Measurements from ENCODE around the gene GOLGA6B.
"Not testable (repeated sequence)": the region's sequence is repeated elsewhere in the genome, so short reads cannot be mapped to it uniquely, and the experiment has no call there.

GOLGA6B gene

GRCh38 chr15:72665706-72666105, 11.2 kb downstream of the GOLGA6B start:
- not testable (repeated sequence) for DNase-seq

GRCh38 chr15:72669803-72670202, 15.3 kb downstream of the GOLGA6B start:
- DNase-seq = not testable (repeated sequence)

GRCh38 chr15:72670656-72671352, 16.3 kb downstream of the GOLGA6B start:
- not testable (repeated sequence) for DNase-seq

GRCh38 chr15:72671525-72671924, 17.0 kb downstream of the GOLGA6B start:
- no peak for DNase-seq

- DNase-seq = no peak
Observed at GRCh38 chr15:72676838-72677237, 22.3 kb downstream of the GOLGA6B start.

- no peak for DNase-seq
Observed at GRCh38 chr15:72680931-72681330, 26.4 kb downstream of the GOLGA6B start.

- no peak for DNase-seq
Observed at GRCh38 chr15:72682772-72683171, 28.3 kb downstream of the GOLGA6B start.

GRCh38 chr15:72685301-72685924, 30.9 kb downstream of the GOLGA6B start:
- no peak for DNase-seq

- no peak for DNase-seq
Observed at GRCh38 chr15:72685925-72686794, 31.7 kb downstream of the GOLGA6B start, which contains the start of the genes BBS4 and HIGD2B. TSS of gene BBS4 (plus strand) at chr15:72686207. CDS start at chr15:72686228, 21 bp downstream. TSS of gene HIGD2B (minus strand) at chr15:72686182. CDS start at chr15:72676374, 9,808 bp downstream.

GRCh38 chr15:72688697-72689096, 34.2 kb downstream of the GOLGA6B start:
- no peak for DNase-seq

- DNase-seq = no peak
Observed at GRCh38 chr15:72690938-72691337, 36.4 kb downstream of the GOLGA6B start.

GRCh38 chr15:72698938-72699337, 44.4 kb downstream of the GOLGA6B start:
- DNase-seq = no peak

- no peak for DNase-seq
Observed at GRCh38 chr15:72700076-72700475, 45.6 kb downstream of the GOLGA6B start.

GRCh38 chr15:72706266-72706665, 51.8 kb downstream of the GOLGA6B start:
- DNase-seq = no peak

GRCh38 chr15:72708551-72709303, 54.2 kb downstream of the GOLGA6B start:
- DNase-seq = not testable (repeated sequence)
